Kidney (tissue), 14 donors: ENCODE measurements around the gene KNDC1. TPM values are rescaled to one million over a fixed set of nuclear protein-coding genes. Genes with fewer than 3 reads are reported as not detected.

ENCODE experiments used
- DNase-seq, 5 donors: peaks; one replicate each; pipeline ENCODE4 v3.0.0-alpha.2; 2013 to 2020
- FAIRE-seq: peaks from 2 replicates; lab custom pipeline; 2012; peaks lifted over from hg19 to GRCh38; lab: Jason Lieb, UNC
- H3K27ac ChIP-seq, 2 donors: one replicate each; pipeline ENCODE4 v1.7.0; 2013; ENCODE audit warnings: low read depth in 2 of 2, low read length in 2 of 2, inconsistent platforms in 1 of 2
- H3K27me3 ChIP-seq: one replicate; pipeline ENCODE4 v1.7.1; 2013; ENCODE audit warnings: low read length, inconsistent platforms; ENCODE audit not compliant: control insufficient read depth, insufficient read depth
- H3K36me3 ChIP-seq, 3 donors: one replicate each; pipeline versions ENCODE4 v1.7.0 to v1.7.1; 2013; ENCODE audit warnings: low read length in 3 of 3, control low read depth in 1 of 3, inconsistent platforms in 1 of 3; ENCODE audit not compliant: insufficient read depth in 3 of 3, control insufficient read depth in 2 of 3
- H3K4me1 ChIP-seq, 3 donors: one replicate each; pipeline versions ENCODE4 v1.7.0 to v1.7.1; 2013; ENCODE audit warnings: low read length in 3 of 3, inconsistent platforms in 1 of 3, low read depth in 1 of 3; ENCODE audit not compliant: control insufficient read depth in 2 of 3, insufficient read depth in 2 of 3
- H3K4me3 ChIP-seq, 3 donors: one replicate each; pipeline versions ENCODE4 v1.7.0 to v1.8.1; 2013; ENCODE audit warnings: low read length in 3 of 3, control low read depth in 1 of 3, inconsistent platforms in 1 of 3
- H3K9ac ChIP-seq, 3 donors: one replicate each; pipeline versions ENCODE4 v1.7.0 to v1.7.1; 2013; ENCODE audit warnings: low read length in 3 of 3, control low read depth in 1 of 3, inconsistent platforms in 1 of 3
- H3K9me3 ChIP-seq, 3 donors: one replicate each; pipeline versions ENCODE4 v1.7.0 to v1.7.1; 2013; ENCODE audit warnings: low read length in 3 of 3, control low read depth in 1 of 3, inconsistent platforms in 1 of 3; ENCODE audit not compliant: control insufficient read depth in 2 of 3, insufficient read depth in 1 of 3
- intact Hi-C: fragments of 100-400 bp; cut with DNase I; formaldehyde crosslinking; loops from one replicate; pipeline ENCODE4 v1.11.1; 2022
- polyA plus RNA-seq: library from polyadenylated mRNA; stranded (reverse); fragments of 350-450 nt; fragmentation: Illumina TruSeq; extraction: RNeasy Lipid Tissue Mini Kit (QIAGEN cat#74804); gene quantifications from one replicate; pipeline ENCODE4 v1.2.3, GENCODE V29; 2014; ENCODE audit warnings: low read depth, low replicate concordance; ENCODE audit not compliant: insufficient read depth
- total RNA-seq: library from RNA; stranded (reverse); fragmentation: NEBNext Ultra II Directional; extraction: Animal tissue kit (Norgen Biotek cat#: 25700); gene quantifications from one replicate; pipeline ENCODE4 v1.2.1, GENCODE V29; 2021
- TF ChIP-seq, protein P1 (sequence below): IDR thresholded peaks from 3 replicates; pipeline ENCODE4 v1.5.1; 2012; ENCODE audit warnings: mild to moderate bottlenecking, moderate library complexity, borderline replicate concordance; ENCODE audit not compliant: insufficient read depth; ENCODE audit errors: extremely low read depth
- donor health status: control.
- donor health status: control.
- donor health status: control.
- donor health status: control.
- donor health status: control.
- donor health status: DM: yes; HTN: yes; CAD: no.
- donor health status: Normal renal cell carcinoma (clear cell type).

The KNDC1 gene
- total and polyA plus RNA-seq, 2 donors from 2014 or later: 0.43 to 8.7 TPM

DNA sequence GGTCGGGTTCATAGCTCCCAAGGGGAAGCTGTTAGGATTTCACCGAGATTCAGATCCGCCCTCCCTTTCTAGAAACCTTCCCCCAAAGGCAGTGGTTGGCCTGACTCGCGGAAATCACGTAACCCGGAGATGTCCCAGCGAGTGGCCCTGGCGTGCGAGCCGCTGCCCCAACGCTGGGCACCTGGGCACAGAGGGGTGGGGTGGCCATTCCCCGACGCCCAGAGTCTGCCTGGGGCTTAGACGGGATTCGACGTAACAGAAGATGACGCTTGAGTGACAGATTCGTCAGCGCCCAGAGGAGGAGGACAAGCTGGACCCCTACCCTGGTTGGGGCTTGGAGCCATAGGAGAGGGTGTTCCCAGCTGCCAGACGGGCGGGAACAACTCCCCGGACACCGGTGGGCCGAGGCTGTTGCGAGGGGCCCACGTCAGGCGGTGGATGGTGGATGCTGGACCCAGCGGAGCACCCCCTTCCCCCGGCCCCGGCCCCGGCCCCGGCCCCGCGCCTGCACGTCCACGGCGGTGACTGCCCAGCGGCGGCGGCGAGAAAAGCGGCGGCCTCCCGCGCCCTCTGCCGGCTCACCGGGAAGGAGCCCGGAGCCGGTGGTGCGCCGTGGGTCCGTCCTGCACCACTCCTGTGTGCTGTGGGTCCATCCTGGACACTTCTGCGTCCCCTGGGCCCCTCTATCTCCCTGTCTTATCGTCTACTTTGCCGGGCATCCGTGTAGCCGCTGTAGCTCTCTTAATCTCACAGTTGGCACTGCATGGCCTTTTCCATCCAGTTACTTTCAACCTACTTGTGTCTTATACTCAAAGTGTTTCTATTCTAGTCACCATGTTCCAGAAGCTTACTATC, 35.4 kb upstream of the KNDC1 start:
- no peaks in the 10 kb centered on the region for H3K36me3 ChIP-seq
- no peak overlapping the region for H3K4me3 ChIP-seq
- H3K4me1 ChIP-seq: no peaks in the 10 kb centered on the region
- FAIRE-seq (no peak), DNase-seq (peak in 3 of 5 donors; percentile 45 to 75 (median 58))
- H3K27ac ChIP-seq: no peak overlapping the region
- TF ChIP-seq, protein P1, sequence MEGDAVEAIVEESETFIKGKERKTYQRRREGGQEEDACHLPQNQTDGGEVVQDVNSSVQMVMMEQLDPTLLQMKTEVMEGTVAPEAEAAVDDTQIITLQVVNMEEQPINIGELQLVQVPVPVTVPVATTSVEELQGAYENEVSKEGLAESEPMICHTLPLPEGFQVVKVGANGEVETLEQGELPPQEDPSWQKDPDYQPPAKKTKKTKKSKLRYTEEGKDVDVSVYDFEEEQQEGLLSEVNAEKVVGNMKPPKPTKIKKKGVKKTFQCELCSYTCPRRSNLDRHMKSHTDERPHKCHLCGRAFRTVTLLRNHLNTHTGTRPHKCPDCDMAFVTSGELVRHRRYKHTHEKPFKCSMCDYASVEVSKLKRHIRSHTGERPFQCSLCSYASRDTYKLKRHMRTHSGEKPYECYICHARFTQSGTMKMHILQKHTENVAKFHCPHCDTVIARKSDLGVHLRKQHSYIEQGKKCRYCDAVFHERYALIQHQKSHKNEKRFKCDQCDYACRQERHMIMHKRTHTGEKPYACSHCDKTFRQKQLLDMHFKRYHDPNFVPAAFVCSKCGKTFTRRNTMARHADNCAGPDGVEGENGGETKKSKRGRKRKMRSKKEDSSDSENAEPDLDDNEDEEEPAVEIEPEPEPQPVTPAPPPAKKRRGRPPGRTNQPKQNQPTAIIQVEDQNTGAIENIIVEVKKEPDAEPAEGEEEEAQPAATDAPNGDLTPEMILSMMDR: peak; percentile 64
- peaks cover 0 to 3% (median 0%) of the 10 kb centered on the region in 3 donors for H3K9me3 ChIP-seq
- H3K9ac ChIP-seq: no peak overlapping the region
- intact Hi-C loops: no loop called here
- H3K27me3 ChIP-seq: no peaks in the 10 kb centered on the region

DNA sequence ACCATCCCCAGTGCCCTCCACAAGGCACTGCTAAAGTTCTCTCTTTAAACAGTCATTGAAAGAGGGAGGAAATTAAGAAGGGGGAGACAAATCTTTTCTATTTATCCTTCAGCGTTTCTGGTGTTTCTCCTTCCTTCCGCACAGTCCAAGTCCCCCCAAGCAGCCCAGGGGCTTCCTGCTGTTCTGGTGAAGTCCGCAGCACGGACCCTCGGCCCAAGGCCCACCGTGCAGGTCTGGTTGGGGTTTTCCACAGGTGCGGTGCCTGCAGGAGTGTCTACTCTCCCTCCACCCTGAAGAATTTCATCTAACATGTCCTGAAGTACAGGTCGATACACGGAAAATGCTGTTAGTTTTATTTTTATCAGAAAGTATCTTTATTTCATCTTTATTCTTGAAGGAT, 34.1 kb upstream of the KNDC1 start:
- no peaks in the 10 kb centered on the region for H3K36me3 ChIP-seq
- TF ChIP-seq, protein P1: no peak
- DNase-seq (peak in 1 of 5 donors; percentile 22), FAIRE-seq (no peak)
- H3K27me3 ChIP-seq: no peaks in the 10 kb centered on the region
- intact Hi-C loops: no loop called here
- H3K9ac ChIP-seq: no peak overlapping the region
- H3K4me1 ChIP-seq: no peaks in the 10 kb centered on the region
- H3K4me3 ChIP-seq: no peak overlapping the region
- H3K27ac ChIP-seq: no peak overlapping the region
- H3K9me3 ChIP-seq: no peaks in the 10 kb centered on the region

DNA sequence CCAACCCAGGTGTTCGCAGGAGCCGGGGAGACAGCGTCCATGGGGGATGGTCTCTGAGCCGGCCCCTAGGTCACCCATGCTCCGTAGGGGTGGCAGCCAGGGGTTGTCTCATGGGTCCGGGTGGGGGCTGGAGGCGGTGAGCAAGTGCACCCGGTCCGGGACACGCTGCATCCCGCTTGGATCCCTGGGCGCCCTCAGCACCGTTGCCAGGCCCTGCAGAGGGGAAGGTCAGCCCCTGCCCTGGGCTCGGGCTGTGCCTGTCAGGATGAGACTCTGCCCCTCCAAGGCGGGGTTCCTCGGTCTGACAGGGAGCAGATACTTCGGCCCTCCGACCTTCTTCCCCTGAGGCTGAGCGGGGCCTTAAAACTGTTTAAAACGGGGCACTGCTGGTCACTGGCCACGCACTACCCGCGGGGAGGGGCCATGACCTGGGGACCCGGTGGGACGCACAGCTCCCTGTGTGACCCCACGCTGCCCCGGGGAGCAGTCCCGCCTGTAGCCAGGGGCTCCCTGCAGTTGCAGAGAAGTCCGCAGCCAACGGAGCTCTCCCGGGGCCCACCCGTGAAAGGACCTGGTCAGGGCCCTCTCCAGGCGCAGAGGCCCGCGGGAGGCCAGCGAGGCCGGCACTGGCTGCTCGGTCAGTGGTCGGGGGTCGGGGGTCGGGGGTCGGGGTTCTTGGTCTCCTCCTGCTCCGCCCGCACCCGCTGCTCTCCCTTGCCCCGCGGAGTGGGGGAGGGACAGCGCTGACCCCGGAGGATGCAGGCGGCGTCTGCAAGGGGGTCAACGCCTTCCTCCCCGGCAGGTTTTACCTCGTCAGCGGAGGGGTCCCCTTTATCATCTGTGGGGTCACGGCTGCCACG, 33.4 kb upstream of the KNDC1 start:
- Histone ChIP-seq H3K36me3 (no peaks in the 10 kb centered on the region), H3K27me3 (no peaks in the 10 kb centered on the region), H3K27ac (no peak overlapping the region), H3K9ac (no peak overlapping the region), H3K9me3 (no peaks in the 10 kb centered on the region), H3K4me1 (no peaks in the 10 kb centered on the region), H3K4me3 (no peak overlapping the region)
- FAIRE-seq: no peak
- TF ChIP-seq, protein P1: no peak
- intact Hi-C loops: no loop called here
- peak in 2 of 5 donors; percentile 41 to 71 for DNase-seq
